Activated CD8-positive, alpha-beta T cell treated with anti-CD3 and anti-CD28 coated beads for 36 hours (primary cell): Measurements from ENCODE around the gene LHX5. TPM values are rescaled to one million over a fixed set of nuclear protein-coding genes. Genes with fewer than 3 reads are reported as not detected.

Source experiments
- ATAC-seq: fragments of 200-7000 bp; cut with Tn5 transposase; one replicate; pipeline ENCODE4 v1.10.0; 2021; ENCODE audit warnings: mild to moderate bottlenecking, moderate library complexity
- CTCF ChIA-PET: fragments of 350-600 bp; sonication (Branson Sonifier 250); formaldehyde crosslinking; loops from one replicate; lab custom pipeline; 2021; ENCODE audit warnings: antibody characterized with exemption; lab: Charles Lee
- POLR2A ChIA-PET: fragments of 350-600 bp; sonication (Branson Sonifier 250); formaldehyde crosslinking; loops from one replicate; lab custom pipeline; 2021; ENCODE audit warnings: antibody characterized with exemption; lab: Charles Lee
- DNase-seq: peaks from one replicate; pipeline ENCODE4 v3.0.0-alpha.2; 2020
- H3K27ac Mint-ChIP-seq: one replicate; pipeline ENCODE4 v1.8.0; 2021; ENCODE audit warnings: mild to moderate bottlenecking, mixed read lengths
- H3K27me3 Mint-ChIP-seq: one replicate; pipeline ENCODE4 v1.8.0; 2021; ENCODE audit warnings: mixed read lengths
- H3K36me3 Mint-ChIP-seq: one replicate; pipeline ENCODE4 v1.8.0; 2021; ENCODE audit warnings: low read depth, mixed read lengths
- H3K4me1 Mint-ChIP-seq: one replicate; pipeline ENCODE4 v1.8.0; 2021; ENCODE audit warnings: low read depth, mixed read lengths
- H3K4me3 Mint-ChIP-seq: one replicate; pipeline ENCODE4 v1.8.0; 2021; ENCODE audit warnings: mild to moderate bottlenecking, moderate library complexity, mixed read lengths
- H3K9me3 Mint-ChIP-seq: one replicate; pipeline ENCODE4 v1.8.0; 2021; ENCODE audit warnings: mixed read lengths
- CTCF ChIP-seq: fragments of 200-600 bp; IDR thresholded peaks from one replicate; pipeline ENCODE4 v1.8.0; 2022; ENCODE audit warnings: antibody characterized with exemption, mild to moderate bottlenecking
- intact Hi-C: fragments of 100-400 bp; cut with micrococcal nuclease; formaldehyde crosslinking; loops from one replicate; pipeline ENCODE4 v1.10.0; 2022
- total RNA-seq, 2 experiments: library from RNA; stranded (reverse); gene quantifications; one replicate each; pipeline ENCODE4 v1.2.3, GENCODE V29; 2021

LHX5 gene
- total RNA-seq, 2 experiments from 2014 or later, result not detected

GRCh38 chr12:113462998-113463745 lies 8.5 kb downstream of the LHX5 start:
- POLR2A ChIA-PET, result no interaction called here
- no peaks in the 10 kb centered on the region for H3K9me3 Mint-ChIP-seq
- no peak for TF ChIP-seq CTCF
- CTCF ChIA-PET, result interaction anchor here (0.7 to 2.4 kb wide), 7 partner anchors 10 to 193 kb away, joined by 3 to 13 read pairs (median 3); no protein-coding TSS in a partner anchor
- no peaks in the 10 kb centered on the region for H3K36me3 Mint-ChIP-seq
- peak overlapping the region; percentile 1 for H3K4me3 Mint-ChIP-seq
- no peak overlapping the region for H3K27ac Mint-ChIP-seq
- intact Hi-C loops, result no loop called here
- no peak for DNase-seq
- no peak for ATAC-seq
- H3K4me1 Mint-ChIP-seq, result peaks cover 15% of the 10 kb centered on the region
- peaks cover 55% of the 10 kb centered on the region for H3K27me3 Mint-ChIP-seq

- intact Hi-C loops, result no loop called here
- peak; percentile 91 for TF ChIP-seq CTCF
- Mint-ChIP-seq H3K9me3 (no peaks in the 10 kb centered on the region), H3K4me1 (peaks cover 15% of the 10 kb centered on the region), H3K27ac (no peak overlapping the region), H3K36me3 (no peaks in the 10 kb centered on the region), H3K4me3 (peak overlapping the region; percentile 51), H3K27me3 (peaks cover 53% of the 10 kb centered on the region)
- CTCF ChIA-PET, result interaction anchor here (0.6 to 2.4 kb wide), 10 partner anchors 8 to 222 kb away, joined by 3 to 13 read pairs (median 3); no protein-coding TSS in a partner anchor
- POLR2A ChIA-PET, result no interaction called here
- peak; percentile 73 for ATAC-seq
- DNase-seq, result peak; percentile 85
These were observed 9.4 kb downstream of the LHX5 start for GRCh38 chr12:113462117-113462774.

- Mint-ChIP-seq H3K27ac (no peak overlapping the region), H3K36me3 (no peaks in the 10 kb centered on the region), H3K4me3 (no peak overlapping the region), H3K4me1 (peaks cover 12% of the 10 kb centered on the region), H3K9me3 (no peaks in the 10 kb centered on the region), H3K27me3 (peaks cover 50% of the 10 kb centered on the region)
- TF ChIP-seq CTCF, result no peak
- POLR2A ChIA-PET, result no interaction called here
- DNase-seq (no peak), ATAC-seq (no peak)
- intact Hi-C loops, result no loop called here
- CTCF ChIA-PET, result interaction anchor here (0.6 to 2.4 kb wide), 8 partner anchors 8 to 223 kb away, joined by 3 to 13 read pairs (median 4); no protein-coding TSS in a partner anchor
These were observed 10.0 kb downstream of the LHX5 start for GRCh38 chr12:113461666-113462065.

GRCh38 chr12:113459981-113460380 lies 11.7 kb downstream of the LHX5 start:
- Mint-ChIP-seq H3K9me3 (no peaks in the 10 kb centered on the region), H3K4me3 (no peak overlapping the region), H3K27ac (no peak overlapping the region), H3K36me3 (no peaks in the 10 kb centered on the region), H3K27me3 (peaks cover 38% of the 10 kb centered on the region), H3K4me1 (peaks cover 9% of the 10 kb centered on the region)
- POLR2A ChIA-PET, result no interaction called here
- DNase-seq (no peak), ATAC-seq (no peak)
- intact Hi-C loops, result no loop called here
- CTCF ChIA-PET, result interaction anchor here (1.2 to 1.3 kb wide), 2 partner anchors 9 to 34 kb away, joined by 3 read pairs; no protein-coding TSS in a partner anchor
- no peak for TF ChIP-seq CTCF

- no peak overlapping the region for H3K27ac Mint-ChIP-seq
- no peak for TF ChIP-seq CTCF
- ChIA-PET POLR2A (no interaction called here), CTCF (no interaction called here)
- H3K4me1 Mint-ChIP-seq, result peaks cover 2% of the 10 kb centered on the region
- no peaks in the 10 kb centered on the region for H3K9me3 Mint-ChIP-seq
- intact Hi-C loops, result no loop called here
- H3K36me3 Mint-ChIP-seq, result no peaks in the 10 kb centered on the region
- H3K4me3 Mint-ChIP-seq, result no peak overlapping the region
- DNase-seq, result no peak
- ATAC-seq, result no peak
- H3K27me3 Mint-ChIP-seq, result peaks cover 26% of the 10 kb centered on the region
These were observed 14.0 kb downstream of the LHX5 start for GRCh38 chr12:113457710-113458109.
